ENCODE data around the gene IGFL1. TPM values are rescaled to one million over a fixed set of nuclear protein-coding genes. Genes with fewer than 3 reads are reported as not detected.

The IGFL1 gene
- total RNA-seq, 2 donors from 2014 or later = not detected

DNA sequence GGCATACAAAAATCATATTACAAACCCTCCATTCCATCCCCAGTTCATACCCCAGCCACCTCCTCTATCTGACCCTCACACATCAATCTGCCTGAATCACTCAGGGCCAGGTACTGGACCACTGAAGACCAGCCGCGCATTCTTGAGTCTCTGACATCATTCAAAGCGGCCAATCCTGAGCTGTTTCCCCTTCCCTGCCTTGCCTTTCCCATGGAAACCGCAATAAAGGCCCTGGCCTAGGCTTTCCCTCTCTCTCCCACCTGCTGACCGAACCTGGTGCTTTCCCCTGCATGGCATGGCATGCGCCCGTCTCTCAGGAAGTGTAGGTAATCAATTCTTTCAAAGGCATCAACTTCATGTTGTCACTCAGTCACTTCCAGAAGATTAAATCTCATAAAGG is 49.6 kb downstream of the IGFL1 start:
- H3K36me3 ChIP-seq (replicated peaks in 1 of 2; ENCODE audit: insufficient read depth in 1 of 2, low read depth in 2 of 2) = no peaks in the 10 kb centered on the region
- H3K4me1 ChIP-seq = no peaks in the 10 kb centered on the region
- no peak overlapping the region for H3K27ac ChIP-seq
- WGBS, 2 donors = 62 to 63% methylated on average over 7 of the region's 7 CpGs
- ATAC-seq (no peak), DNase-seq (no peak)
- no peak overlapping the region for H3K4me3 ChIP-seq
- no peaks in the 10 kb centered on the region for H3K9me3 ChIP-seq
- H3K27me3 ChIP-seq = no peaks in the 10 kb centered on the region
- intact Hi-C loops (cut with DNase I) = no loop called here
- TF ChIP-seq, protein P1, sequence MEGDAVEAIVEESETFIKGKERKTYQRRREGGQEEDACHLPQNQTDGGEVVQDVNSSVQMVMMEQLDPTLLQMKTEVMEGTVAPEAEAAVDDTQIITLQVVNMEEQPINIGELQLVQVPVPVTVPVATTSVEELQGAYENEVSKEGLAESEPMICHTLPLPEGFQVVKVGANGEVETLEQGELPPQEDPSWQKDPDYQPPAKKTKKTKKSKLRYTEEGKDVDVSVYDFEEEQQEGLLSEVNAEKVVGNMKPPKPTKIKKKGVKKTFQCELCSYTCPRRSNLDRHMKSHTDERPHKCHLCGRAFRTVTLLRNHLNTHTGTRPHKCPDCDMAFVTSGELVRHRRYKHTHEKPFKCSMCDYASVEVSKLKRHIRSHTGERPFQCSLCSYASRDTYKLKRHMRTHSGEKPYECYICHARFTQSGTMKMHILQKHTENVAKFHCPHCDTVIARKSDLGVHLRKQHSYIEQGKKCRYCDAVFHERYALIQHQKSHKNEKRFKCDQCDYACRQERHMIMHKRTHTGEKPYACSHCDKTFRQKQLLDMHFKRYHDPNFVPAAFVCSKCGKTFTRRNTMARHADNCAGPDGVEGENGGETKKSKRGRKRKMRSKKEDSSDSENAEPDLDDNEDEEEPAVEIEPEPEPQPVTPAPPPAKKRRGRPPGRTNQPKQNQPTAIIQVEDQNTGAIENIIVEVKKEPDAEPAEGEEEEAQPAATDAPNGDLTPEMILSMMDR (IDR thresholded peaks at IDR 0.05) = no peak
- no peak for TF ChIP-seq POLR2A (IDR thresholded peaks at IDR 0.05)

Other genes with a start within 250 kb of the IGFL1 start
- 10 to 100 TPM in 1 of 2 donors, 1 to 10 TPM in 1; 7.8 to 14.5 TPM for gene CCDC61, start 234.3 kb upstream of the IGFL1 start, total RNA-seq
- gene PGLYRP1, start 206.7 kb upstream of the IGFL1 start, total RNA-seq = not detected
- gene IGFL4, start 188.7 kb upstream of the IGFL1 start, total RNA-seq = not detected
- gene IGFL3, start 105.1 kb upstream of the IGFL1 start, total RNA-seq = not detected
- not detected for gene IGFL2, start 81.5 kb upstream of the IGFL1 start, total RNA-seq
- gene HIF3A, start 67.3 kb downstream of the IGFL1 start, total RNA-seq = 10 to 100 TPM; 24.4 to 63.3 TPM
- 10 to 100 TPM; 31.1 to 77.5 TPM for gene PPP5C, start 117.3 kb downstream of the IGFL1 start, total RNA-seq
- 10 to 100 TPM; 13.0 to 17.8 TPM for gene CCDC8, start 183.8 kb downstream of the IGFL1 start, total RNA-seq
- not detected for gene PNMA8C, start 199.2 kb downstream of the IGFL1 start, total RNA-seq
- gene PNMA8A, start 241.8 kb downstream of the IGFL1 start, total RNA-seq = 1 to 10 TPM; 4.3 to 6.5 TPM

Data from body of pancreas (tissue), 4 donors.